ENCODE results near the gene CPSF7.

The CPSF7 gene

DNA sequence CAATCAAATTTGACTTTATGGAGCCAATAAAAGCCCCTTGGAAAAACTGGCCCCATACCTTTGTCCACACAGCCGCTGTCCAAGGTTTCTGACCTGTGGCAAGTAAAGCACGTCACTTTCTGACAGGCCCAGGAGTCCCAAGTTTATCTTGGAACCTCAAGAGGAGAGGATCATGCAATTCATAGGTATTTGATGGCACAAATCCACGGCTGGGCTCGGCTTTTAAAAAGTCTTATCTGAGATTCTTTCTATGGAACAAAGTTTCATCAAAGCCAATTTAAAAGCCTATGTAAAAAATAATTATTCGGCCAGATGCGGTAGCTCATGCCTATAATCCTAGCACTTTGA is 54.0 kb downstream of the CPSF7 start:
- H3K4me3 ChIP-seq (ENCODE audit: low read depth, low read length): no peak overlapping the region
- DNase-seq (ENCODE audit: low read depth, low spot score): no peak
- TF ChIP-seq CTCF (IDR thresholded peaks at IDR 0.05; ENCODE audit: insufficient read depth, low read length, missing control alignments): no peak
- CTCF ChIA-PET: interaction anchor here (0.7 to 25.4 kb wide), 6 partner anchors 9 to 48 kb away, joined by 3 to 926 read pairs (median 4); partner anchors contain the start of genes DDB1 and TKFC
- POLR2A ChIA-PET: no interaction called here

- TF ChIP-seq CTCF (IDR thresholded peaks at IDR 0.05; ENCODE audit: insufficient read depth, low read length, missing control alignments): no peak
- ChIA-PET POLR2A (interaction anchor here (2.6 kb wide), 1 partner anchor 11 kb away, joined by 12 read pairs; the partner anchor contains the start of genes CYB561A3 and TMEM138), CTCF (interaction anchor here (20.8 to 25.4 kb wide), 2 partner anchors 11 to 35 kb away, joined by 239 to 926 read pairs; partner anchors contain the start of genes DDB1 and TKFC)
- DNase-seq (ENCODE audit: low read depth, low spot score): no peak
- H3K4me3 ChIP-seq (ENCODE audit: low read depth, low read length): no peak overlapping the region
These were observed 56.9 kb downstream of the CPSF7 start for GRCh38 chr11:61372659-61373420.

- no peak for DNase-seq (ENCODE audit: low read depth, low spot score)
- POLR2A ChIA-PET: interaction anchor here (1.2 to 2.6 kb wide), 2 partner anchors 9 to 13 kb away, joined by 3 to 12 read pairs; partner anchors contain the start of genes CYB561A3 and TMEM138
These were observed 59.3 kb downstream of the CPSF7 start for GRCh38 chr11:61370349-61371005.

GRCh38 chr11:61369372-61370348 is 60.1 kb downstream of the CPSF7 start:
- no peak overlapping the region for H3K4me3 ChIP-seq (ENCODE audit: low read depth, low read length)
- no peak for DNase-seq (ENCODE audit: low read depth, low spot score)
- ChIA-PET POLR2A (interaction anchor here (2.6 kb wide), 1 partner anchor 8 kb away, joined by 12 read pairs; the partner anchor contains the start of genes CYB561A3 and TMEM138), CTCF (interaction anchor here (1.5 to 27.5 kb wide), 4 partner anchors 14 to 66 kb away, joined by 3 to 352 read pairs (median 122); partner anchors contain the start of genes DDB1 and TKFC)
- TF ChIP-seq CTCF (IDR thresholded peaks at IDR 0.05; ENCODE audit: insufficient read depth, low read length, missing control alignments): no peak

More at GRCh38 chr11:61370349-61371005, 59.3 kb downstream of the CPSF7 start:
- CTCF ChIA-PET: interaction anchor here (1.3 to 27.5 kb wide), 4 partner anchors 13 to 40 kb away, joined by 3 to 352 read pairs (median 122); partner anchors contain the start of genes DDB1 and TKFC
- no peak overlapping the region for H3K4me3 ChIP-seq (ENCODE audit: low read depth, low read length)
- TF ChIP-seq CTCF (IDR thresholded peaks at IDR 0.05; ENCODE audit: insufficient read depth, low read length, missing control alignments): no peak

DNA sequence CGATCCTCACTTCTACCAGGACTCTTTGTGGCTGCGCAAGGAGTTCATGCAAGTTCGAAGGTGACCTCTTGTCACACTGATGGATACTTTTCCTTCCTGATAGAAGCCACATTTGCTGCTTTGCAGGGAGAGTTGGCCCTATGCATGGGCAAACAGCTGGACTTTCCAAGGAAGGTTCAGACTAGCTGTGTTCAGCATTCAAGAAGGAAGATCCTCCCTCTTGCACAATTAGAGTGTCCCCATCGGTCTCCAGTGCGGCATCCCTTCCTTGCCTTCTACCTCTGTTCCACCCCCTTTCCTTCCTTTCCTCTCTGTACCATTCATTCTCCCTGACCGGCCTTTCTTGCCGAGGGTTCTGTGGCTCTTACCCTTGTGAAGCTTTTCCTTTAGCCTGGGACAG is 61.1 kb downstream of the CPSF7 start:
- POLR2A ChIA-PET: no interaction called here
- CTCF ChIA-PET: interaction anchor here (1.7 to 27.5 kb wide), 3 partner anchors 15 to 67 kb away, joined by 3 to 352 read pairs (median 239); partner anchors contain the start of genes DDB1 and TKFC
- no peak for DNase-seq (ENCODE audit: low read depth, low spot score)
- H3K4me3 ChIP-seq (ENCODE audit: low read depth, low read length): no peak overlapping the region
- no peak for TF ChIP-seq CTCF (IDR thresholded peaks at IDR 0.05; ENCODE audit: insufficient read depth, low read length, missing control alignments)
